GM12865 (cell line): Measurements from ENCODE around the gene INF2.
"Not testable (repeated sequence)": the region's sequence is repeated elsewhere in the genome, so short reads cannot be mapped to it uniquely, and the experiment has no call there.

Experiments used
- DNase-seq: peaks from one replicate; pipeline ENCODE4 v3.0.0; 2010; ENCODE audit warnings: low read depth
- H3K4me3 ChIP-seq: 2 replicates; pipeline ENCODE4 v1.5.1; 2011; ENCODE audit warnings: mild to moderate bottlenecking, low read depth, low read length, control low read depth
- CTCF ChIP-seq: IDR thresholded peaks from 2 replicates; pipeline ENCODE4 v1.5.1; 2011; ENCODE audit warnings: low read length, control low read depth, low read depth, inconsistent platforms; ENCODE audit not compliant: insufficient read depth; ENCODE audit errors: missing control alignments

Gene INF2

DNA sequence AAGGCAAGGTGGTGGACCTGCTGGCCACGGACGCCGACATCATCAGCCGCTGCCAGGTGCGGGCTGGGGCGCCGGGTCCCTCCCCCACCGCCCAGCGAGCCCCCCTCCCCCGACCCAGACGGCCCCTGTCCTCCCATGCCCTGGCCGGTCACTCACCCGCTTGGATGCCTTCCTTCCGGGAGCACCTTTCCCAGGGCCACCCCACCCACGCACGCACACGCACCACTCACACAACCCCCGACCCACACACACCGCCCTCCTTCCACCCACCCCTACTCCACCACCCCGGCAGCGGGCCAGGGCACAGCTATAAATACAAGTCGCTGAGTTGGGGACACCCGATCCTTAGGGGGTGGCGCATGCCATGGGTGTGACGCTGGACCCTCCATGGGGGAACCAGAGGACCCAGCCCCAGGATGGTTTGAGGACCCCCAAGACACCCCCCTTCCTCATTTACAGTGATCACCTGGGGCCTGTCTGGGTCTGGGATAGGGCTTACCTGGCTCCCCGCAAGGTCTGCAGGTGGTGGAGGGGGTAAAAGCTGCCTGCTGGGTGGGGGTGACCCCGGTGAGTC lies 35.1 kb downstream of the INF2 start:
- no peak for TF ChIP-seq CTCF
- peak overlapping the region; percentile 32; the same call in 1 of the 2 replicates for H3K4me3 ChIP-seq
- DNase-seq: no peak

DNA sequence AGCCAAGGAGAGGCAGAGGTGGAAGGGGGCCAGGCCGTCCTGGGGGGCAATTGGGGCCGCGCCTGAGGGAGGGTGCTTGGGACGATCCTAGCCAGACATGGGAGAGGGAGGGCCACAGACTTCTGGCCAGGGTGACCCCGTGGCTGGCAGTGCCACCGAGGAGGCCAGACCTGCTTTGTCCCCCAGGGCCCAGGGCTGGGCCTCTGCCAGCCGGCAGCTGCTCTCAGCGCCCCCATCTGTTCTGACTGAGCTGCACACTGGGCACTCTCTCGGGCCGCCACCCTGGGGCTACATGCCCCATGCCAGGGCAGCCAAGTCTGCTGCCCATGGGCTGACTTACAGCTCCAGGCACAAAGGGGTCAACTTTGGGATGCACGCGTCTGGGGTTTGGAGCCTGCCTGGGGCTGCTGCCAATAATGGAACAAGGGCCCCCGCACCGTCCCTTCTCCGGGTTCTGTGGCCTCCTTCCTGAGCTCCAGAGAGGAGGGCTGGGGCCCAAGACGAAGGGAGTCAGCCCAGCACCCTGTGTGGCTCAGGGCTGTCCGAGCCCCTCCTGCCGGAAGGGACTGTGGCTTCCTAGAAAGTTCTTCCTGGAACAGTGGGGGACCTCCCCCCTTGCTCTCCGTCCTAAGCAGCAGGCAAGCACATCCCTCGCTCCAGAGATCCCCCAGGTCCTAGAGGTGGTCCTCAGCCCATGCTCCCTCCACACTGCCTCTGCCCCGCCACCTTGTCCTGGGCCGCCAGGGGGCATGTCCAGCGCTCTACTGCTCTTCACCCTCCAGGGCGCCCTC lies 35.8 kb downstream of the INF2 start:
- no peak for DNase-seq
- H3K4me3 ChIP-seq: no peak overlapping the region
- TF ChIP-seq CTCF: peak; percentile 3

DNA sequence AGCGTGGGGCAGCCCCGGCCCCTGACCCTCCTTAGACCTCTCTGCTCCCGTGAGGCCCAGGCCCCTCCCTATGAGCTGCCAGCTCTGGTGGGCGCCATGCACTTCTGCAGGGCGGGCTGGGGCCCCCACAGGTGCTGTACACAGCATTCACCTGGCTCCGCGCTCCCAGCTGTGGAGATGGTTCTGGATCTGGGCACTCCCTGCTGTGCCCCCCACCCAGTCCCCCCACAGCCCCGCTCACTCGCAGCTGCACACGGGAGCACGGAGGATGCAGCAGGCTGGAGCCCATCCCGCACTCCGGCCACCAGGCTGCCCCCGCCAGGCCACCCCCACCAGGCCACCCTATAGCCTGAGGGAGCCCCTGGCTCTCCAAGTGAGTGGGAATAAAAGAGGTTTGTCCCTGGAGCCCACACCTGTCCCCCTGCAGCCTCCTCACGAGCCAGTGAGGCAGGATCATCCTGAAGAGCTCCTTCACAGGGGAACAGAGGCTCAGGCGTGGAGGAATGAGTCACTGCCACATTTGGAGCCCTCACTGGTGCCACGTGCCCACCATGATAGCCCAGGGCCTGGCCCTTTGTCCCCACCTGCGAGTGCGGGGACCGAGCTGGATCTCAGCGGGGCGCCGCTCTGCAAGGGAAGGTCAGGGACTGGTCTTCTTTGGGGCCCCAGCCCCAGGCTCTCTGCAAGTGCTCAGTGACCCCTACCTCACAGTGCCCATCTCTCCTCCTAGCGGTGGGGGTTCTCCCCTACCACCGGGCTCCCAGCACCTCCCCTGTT lies 36.5 kb downstream of the INF2 start:
- no peak for TF ChIP-seq CTCF
- no peak for DNase-seq
- no peak overlapping the region for H3K4me3 ChIP-seq

DNA sequence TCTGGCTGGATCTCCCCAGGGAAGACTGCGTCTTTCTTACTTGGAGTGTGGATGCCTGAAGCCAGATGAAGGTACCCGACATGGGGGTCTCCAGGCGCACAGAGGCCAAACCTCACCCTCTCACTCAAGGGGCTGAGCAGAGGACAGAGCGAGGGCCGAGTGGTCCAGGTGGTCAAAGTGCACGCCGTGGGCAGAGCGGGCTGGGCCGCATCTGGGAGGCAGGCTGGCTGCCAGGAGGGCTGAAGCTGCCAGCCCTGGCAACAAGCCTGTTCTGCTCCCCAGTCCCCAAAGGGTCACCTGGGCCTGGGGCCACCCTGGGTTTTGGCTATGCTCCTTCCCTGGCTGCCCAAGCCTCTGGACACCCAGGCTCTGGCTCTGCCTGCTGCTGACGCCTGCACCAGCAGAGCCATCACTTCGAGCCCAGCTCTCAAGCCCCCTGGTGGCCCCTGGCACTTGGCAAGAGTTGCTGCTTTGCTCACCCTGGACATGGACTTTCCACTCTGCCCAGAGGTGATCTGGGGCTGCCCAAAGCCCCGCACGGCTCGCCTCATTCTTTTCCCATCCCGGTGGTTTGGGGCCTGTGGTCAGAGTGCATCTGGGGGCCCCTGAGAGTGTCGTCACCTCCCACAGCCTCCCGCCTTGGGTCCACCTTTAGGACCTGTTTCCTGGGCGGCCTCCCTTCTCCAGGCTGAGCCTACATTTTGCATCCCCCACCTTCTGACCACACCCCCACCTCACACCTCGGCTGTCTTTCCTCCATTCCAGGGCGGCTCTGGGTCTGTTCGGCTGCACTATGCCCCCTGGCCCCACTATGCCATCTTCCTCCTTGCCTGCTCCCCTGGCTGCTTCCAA lies 37.4 kb downstream of the INF2 start:
- TF ChIP-seq CTCF: no peak
- no peak for DNase-seq
- no peak overlapping the region for H3K4me3 ChIP-seq

DNA sequence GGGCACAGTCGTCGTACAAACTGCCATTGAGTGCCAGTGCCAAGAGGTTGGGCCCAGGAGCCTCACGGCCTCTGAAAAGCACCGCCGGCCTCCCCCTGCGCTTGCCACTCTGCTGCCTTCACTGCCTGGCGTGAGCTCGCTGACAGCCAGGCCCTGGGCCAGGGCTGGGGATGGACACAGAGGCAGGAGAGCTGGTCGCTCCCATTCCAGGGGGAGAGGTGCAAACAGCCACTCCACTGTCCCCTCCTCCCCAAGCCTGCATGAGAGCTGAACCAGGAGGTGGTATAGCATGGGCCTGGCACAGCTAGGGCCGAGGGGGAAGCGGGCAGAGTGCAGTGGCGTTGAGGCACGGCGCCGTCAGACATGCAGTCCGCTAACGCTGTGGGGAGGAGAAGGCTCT lies 39.2 kb downstream of the INF2 start:
- no peak for DNase-seq
- TF ChIP-seq CTCF: no peak
- H3K4me3 ChIP-seq: no peak overlapping the region

DNA sequence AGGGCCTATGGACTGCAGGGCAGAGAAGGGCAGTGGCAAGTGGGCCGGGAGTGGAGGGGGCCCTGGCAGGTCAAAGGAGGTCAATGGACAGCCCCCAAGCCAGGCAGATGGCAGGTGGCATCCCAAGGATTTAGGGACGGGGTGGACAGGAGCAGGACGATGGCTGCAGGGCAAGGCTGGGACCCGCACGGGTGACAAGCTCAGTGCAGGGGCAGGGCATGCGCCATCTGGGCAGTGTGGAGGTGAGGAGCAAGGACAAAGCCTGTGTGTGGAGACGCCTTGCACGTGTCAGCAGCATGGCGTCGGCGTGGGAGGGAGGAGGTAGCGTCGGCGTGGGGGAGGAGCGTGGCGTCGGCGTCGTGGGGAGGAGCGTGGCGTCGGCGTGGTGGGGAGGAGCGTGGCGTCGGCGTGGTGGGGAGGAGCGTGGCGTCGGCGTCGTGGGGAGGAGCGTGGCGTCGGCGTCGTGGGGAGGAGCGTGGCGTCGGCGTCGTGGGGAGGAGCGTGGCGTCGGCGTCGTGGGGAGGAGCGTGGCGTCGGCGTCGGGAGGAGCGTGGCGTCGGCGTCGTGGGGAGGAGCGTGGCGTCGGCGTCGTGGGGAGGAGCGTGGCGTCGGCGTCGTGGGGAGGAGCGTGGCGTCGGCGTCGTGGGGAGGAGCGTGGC lies 39.9 kb downstream of the INF2 start:
- DNase-seq, H3K4me3 ChIP-seq: not testable (repeated sequence)
